Prostate gland (tissue), 2 donors: ENCODE data around the gene ABCA9.

Experiments
- POLR2A ChIP-seq: fragments of 450-650 bp; IDR thresholded peaks from one replicate; pipeline ENCODE4 v1.6.1; 2016; ENCODE audit warnings: antibody characterized with exemption, mild to moderate bottlenecking
- TF ChIP-seq, protein P1 (sequence below), 4 experiments: fragments of 200-600 bp in 2 of 4; fragments of 450-650 bp in 2 of 4; sonication (generic) in 2 of 4; IDR thresholded peaks; 1 replicate in 3 of 4; 2 replicates in 1 of 4; pipeline ENCODE4 v1.5.1; 2016 to 2019; ENCODE audit warnings: antibody characterized with exemption in 4 of 4, mild to moderate bottlenecking in 2 of 4, moderate library complexity in 2 of 4

DNA sequence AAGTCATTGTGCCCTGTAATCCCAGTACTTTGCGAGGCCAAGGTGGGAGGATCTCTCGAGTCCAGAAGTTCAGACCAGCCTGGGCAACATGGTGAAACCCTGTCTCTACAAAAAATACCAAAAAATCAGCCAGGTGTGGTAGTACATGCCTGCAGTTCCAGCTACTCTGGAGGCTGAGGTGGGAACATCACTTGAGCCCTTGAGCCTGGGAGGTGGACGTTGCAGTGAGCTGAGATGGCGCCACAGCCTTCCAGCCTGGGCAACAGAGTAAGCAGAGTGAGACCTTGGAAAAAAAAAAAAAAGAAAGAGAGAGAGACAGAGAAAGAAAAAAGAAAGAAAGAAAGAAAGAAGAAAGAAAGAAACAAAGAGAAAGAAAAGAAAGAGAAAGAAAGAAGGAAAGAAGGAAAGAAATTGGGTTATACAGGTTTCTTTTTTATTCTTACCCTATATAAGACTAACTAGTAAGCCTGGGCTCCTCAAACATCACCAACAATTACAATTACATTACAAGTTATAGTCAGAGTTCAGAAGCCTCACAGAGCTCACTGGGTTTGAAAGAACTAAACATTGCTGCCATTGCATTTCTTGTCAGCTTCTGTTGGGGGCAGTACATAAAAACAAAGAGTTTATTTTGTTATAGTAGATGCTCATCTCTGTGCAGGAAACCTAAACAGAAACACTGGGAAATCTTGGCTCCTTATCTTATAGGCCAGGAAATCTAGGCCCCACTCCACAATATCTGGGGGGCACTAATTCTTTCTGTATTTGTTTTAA lies 6.7 kb upstream of the ABCA9 start:
- TF ChIP-seq POLR2A = no peak
- TF ChIP-seq, protein P1, sequence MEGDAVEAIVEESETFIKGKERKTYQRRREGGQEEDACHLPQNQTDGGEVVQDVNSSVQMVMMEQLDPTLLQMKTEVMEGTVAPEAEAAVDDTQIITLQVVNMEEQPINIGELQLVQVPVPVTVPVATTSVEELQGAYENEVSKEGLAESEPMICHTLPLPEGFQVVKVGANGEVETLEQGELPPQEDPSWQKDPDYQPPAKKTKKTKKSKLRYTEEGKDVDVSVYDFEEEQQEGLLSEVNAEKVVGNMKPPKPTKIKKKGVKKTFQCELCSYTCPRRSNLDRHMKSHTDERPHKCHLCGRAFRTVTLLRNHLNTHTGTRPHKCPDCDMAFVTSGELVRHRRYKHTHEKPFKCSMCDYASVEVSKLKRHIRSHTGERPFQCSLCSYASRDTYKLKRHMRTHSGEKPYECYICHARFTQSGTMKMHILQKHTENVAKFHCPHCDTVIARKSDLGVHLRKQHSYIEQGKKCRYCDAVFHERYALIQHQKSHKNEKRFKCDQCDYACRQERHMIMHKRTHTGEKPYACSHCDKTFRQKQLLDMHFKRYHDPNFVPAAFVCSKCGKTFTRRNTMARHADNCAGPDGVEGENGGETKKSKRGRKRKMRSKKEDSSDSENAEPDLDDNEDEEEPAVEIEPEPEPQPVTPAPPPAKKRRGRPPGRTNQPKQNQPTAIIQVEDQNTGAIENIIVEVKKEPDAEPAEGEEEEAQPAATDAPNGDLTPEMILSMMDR (IDR thresholded peaks at IDR 0.05) = no peak
